Fibroblast of peridontal ligament (primary cell): Measurements from ENCODE around the gene TRAPPC11.
"Not testable (repeated sequence)": the region's sequence is repeated elsewhere in the genome, so short reads cannot be mapped to it uniquely, and the experiment has no call there.

Experiments used
- DNase-seq: peaks from one replicate; pipeline ENCODE4 v3.0.0-alpha.2; 2010; ENCODE audit errors: extremely low read depth

Gene TRAPPC11

DNA sequence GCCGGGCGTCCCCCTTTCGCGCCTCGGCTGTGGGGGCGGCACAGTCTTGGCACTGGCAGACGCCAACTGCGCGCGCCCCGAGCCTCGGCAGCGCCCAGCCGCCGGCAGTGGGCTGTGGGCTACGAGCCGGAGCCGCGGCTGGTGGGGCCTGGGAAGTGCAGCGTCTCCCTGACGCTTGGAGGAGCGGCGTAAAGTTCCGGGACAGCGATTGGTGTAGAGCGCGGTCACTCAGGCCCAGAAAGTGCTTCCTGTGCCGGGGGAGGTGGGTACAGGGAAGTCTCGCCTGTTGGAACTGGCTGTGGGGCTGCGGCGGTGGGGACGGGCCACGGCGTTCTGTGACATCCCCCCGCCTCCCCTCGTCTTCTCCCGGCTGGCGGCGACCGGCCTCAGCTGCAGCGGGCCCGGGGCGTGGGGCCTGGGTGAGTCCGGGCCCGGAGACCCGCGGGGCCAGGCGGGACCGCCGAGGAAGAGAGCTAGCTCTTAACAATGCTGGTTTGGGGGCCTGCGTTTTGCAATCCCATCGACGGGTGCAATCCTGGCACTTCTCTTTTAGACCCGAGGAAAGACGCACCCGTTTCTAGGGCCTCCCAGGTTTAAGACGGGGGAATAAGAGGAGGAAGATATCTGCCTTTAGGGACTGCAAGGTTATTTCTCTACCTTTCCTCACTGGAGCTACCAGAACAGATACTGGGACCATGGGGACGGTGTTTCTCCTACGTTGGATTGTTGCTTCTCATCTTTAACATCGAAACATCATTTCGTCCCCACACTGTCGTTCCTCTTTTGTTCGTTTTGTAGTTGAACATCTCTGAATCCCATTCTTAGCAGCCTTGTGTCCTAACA lies at the start of gene TRAPPC11, which contains the start of gene RWDD4:
Gene TRAPPC11 (plus strand): TSS at position 265 of the 843 bp plus-strand sequence. CDS start 4,575 bp downstream, outside the sequence.
Gene RWDD4 (minus strand): TSS at position 157 of the 843 bp plus-strand sequence. CDS start 233 bp downstream, outside the sequence.
- peak; percentile 99 for DNase-seq

GRCh38 chr4:183610033-183610432 lies 49.1 kb upstream of the TRAPPC11 start:
- DNase-seq, result peak; percentile 78

DNA sequence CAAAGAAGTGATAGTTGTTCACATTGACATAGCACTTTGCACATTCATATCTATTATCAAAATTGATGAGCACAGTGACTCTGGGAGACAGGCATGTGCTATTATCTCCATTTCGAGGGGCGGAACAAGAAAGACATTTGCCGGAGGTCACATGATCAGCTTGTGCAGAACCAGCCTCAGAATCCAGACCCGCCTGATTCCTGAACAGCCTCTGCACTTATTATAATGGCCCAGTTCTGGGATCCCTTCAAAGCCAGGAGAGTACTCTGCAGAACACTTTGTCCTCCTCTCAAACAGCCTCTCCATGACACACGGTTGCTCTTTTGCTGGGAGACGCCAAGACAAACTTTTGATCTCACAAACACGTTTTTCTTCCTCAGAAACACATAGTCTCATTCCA lies 48.5 kb upstream of the TRAPPC11 start:
- DNase-seq, result peak; percentile 40

- DNase-seq, result no peak
Measured at GRCh38 chr4:183611210-183611830, 47.8 kb upstream of the TRAPPC11 start.

- no peak for DNase-seq
Measured at GRCh38 chr4:183612329-183613250, 46.5 kb upstream of the TRAPPC11 start.

- no peak for DNase-seq
Measured at GRCh38 chr4:183617075-183617474, 42.0 kb upstream of the TRAPPC11 start.

DNA sequence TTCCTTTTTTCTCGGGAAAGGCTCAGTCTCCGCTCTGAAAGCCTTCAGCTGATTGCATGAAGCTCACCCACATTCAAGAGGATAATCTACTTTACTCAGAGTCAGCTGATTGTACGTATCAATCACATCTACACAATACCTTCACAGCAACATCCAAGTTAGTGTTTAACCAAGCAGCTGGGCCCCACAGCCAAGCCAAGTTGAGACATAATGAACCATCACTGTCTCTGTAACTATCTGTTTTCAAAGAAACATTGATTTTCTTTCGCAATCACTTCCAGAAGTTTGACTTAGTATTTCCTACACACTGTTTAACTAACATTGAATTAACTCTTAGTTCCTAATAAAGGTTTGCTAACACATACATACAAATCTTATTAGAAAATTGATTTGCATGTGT lies 40.4 kb upstream of the TRAPPC11 start:
- peak; percentile 33 for DNase-seq

DNA sequence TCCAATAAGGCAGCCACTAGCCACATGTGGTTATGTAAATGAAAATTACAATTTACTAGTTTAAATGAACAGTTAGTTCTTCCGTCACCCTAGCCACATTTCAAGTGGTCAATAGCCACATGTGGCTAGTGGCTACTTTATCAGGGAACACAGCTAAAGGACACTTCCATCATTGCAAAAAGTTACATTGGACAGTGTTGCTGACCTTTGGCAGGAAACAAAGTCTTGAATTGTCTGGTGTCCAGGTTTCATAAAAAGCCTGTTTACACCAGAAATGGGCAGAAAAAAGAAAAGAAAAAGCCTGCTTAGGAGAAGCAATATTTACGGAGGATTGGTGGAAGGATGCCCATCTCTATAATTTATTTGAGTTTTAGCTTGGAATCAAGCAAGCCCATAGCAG lies 38.7 kb upstream of the TRAPPC11 start:
- no peak for DNase-seq

DNA sequence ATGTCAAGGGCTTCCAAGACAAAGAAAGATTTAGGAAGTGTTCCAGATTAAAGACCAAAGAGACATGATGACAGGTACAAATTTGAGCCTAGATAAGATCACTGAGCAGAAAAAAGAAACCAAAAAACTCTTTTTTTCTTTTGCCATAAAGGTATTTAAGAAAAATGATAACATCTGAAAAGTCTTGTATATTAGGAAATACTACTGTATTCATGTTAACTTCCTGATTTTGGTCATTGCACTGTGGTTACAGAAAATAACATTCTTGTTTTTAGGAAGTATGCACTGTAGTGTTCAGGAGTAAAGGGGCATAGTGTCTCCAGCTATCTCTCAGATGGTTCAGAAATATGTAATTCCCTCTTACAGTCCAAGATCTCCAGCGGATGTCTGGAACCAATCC lies 37.2 kb upstream of the TRAPPC11 start:
- no peak for DNase-seq

- DNase-seq, result no peak
Measured at GRCh38 chr4:183624548-183624947, 34.5 kb upstream of the TRAPPC11 start.

- no peak for DNase-seq
Measured at GRCh38 chr4:183626168-183626567, 32.9 kb upstream of the TRAPPC11 start.

DNA sequence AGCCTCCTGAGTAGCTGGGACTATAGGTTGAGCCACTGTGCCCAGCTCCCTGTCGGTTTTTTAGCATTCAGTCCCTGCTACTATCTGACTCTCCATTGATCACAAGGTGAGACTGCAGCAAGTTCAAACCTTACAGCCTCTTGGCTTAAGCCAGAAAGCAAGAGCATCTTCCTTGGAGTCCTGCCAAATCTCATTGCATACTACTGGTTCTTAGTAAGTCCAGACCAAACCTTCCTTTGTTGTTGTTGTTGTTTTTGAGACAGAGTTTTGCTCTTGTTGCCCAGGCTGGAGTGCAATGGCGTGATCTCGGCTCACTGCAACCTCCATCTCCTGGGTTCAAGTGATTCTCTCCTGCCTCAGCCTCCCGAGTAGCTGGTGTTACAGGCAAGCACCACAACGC lies 31.8 kb upstream of the TRAPPC11 start:
- not testable (repeated sequence) for DNase-seq

DNA sequence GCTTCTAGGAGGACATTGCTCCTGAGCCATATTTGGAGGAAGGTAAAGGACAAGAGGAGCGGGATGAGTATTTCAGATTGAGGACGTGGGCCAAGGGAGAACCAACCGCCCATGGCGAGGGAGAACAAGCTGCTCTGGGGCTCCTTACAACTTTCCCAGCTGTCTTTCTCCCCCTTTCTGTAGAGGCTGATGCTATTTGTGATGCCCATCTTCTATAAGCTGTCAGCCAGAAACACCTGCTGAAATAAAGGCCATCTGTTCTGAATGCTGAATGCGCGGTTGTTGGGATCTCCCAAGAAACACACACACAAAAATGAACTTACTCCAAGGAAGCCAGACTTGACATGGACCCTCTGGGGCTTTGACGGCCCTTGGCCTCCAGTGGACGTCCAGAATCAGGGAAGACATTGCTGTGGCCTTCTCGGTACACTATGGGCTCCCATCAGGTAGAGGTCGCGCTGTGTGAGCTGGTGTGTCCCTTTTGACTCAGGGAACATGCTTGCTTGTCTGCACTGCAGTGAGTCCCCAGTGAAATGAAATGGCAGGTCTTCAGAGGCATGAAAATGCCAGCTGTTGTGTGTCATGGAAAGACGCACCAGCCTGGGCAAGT lies 31.0 kb upstream of the TRAPPC11 start:
- no peak for DNase-seq

DNA sequence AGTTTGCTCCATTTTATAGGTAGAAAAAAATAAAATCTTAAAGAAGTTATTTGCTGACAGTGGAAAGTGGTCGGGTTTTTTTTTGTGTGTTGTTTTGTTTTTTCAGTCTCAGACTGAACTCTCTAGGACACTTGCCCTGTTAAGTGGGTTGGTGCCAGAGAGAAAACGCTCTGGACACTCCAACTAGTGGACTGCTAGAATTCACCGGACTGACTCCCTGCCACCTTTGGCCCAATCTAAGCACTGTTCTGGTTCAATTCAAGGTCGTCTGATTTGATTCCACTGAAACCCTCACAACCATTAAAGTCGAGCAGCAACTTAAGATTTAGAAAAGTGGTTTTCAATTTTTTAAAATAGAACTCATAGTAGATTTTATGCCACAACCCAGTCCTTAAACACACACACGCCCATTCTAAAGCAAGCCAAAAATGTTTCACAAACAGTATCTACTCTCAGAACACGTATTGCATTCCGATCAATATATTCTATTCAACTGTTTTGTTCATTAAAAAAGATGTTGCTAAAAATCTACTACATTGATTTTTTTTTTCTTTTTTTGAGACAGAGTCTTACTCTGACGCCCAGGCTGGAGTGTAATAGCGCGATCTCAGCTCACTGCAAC lies 27.4 kb upstream of the TRAPPC11 start:
- DNase-seq, result no peak

DNA sequence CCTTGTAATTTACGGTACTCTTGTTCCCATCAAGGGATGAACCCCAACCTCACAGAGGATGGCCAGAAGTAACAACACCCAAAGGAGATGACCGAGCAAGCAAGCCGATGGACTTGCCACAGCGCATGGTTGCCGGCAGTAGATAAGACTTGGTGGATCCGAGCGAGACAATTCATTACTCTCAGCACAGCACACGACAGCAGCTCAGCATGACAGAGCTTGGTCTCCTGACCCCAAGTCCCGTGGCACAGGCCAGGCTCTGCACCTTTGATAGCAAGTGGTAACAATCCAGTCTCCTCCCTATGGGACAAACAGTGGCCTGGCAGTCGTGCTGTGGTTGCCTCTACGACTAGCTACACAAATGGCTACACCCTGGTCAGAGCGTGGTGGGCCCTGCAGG lies 26.4 kb upstream of the TRAPPC11 start:
- no peak for DNase-seq

GRCh38 chr4:183633476-183634400 lies 25.4 kb upstream of the TRAPPC11 start:
- peak; percentile 42 for DNase-seq

DNA sequence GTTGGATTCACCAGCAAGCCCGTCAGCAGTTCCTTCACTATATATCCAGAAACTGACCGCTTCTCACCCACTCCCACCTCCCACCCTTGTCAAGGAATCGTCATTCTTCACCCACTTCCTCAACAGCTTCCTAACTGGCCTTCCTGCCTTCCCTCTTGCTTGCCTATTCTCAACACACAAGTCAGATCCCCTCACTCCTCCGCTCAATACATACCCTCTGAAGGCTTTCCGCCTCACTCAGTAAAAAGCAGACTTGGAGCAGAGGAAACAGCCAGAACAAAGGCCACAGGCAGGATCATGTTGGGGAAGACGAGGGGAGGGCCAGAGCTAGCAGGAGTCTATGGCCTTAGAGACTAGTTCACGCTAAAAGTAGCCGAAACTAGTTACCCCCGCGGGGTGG lies 23.8 kb upstream of the TRAPPC11 start:
- DNase-seq, result no peak

DNA sequence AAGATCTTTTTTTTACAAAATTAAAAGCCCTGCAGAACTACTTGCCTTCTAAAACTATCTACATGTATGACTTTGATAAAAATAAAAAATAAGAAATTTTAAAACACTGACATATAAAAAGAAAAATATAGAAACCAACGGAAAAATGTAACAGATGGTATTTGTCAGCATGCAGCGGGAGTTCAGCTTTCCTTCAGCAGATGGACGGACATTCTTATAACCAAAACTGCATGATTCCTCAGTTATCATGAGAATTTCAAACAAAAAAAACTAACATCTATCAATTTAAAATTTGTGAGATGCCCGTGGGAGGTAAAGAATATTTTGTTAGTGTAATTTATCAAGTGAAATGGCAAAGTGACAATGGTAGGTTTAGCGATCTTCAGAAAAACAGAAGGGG lies 23.4 kb upstream of the TRAPPC11 start:
- DNase-seq, result no peak

GRCh38 chr4:183636503-183636902 lies 22.6 kb upstream of the TRAPPC11 start:
- DNase-seq, result no peak

GRCh38 chr4:183636923-183637322 lies 22.2 kb upstream of the TRAPPC11 start:
- DNase-seq, result peak; percentile 71
